HG03097 (cell line): ENCODE data around the gene CNTN5.

Experiments used
- ATAC-seq: cut with Tn5 transposase; IDR thresholded peaks from one replicate; pipeline ENCODE4 v1.9.1; 2021; ENCODE audit not compliant: unreplicated experiment, low FRiP score

Gene CNTN5

DNA sequence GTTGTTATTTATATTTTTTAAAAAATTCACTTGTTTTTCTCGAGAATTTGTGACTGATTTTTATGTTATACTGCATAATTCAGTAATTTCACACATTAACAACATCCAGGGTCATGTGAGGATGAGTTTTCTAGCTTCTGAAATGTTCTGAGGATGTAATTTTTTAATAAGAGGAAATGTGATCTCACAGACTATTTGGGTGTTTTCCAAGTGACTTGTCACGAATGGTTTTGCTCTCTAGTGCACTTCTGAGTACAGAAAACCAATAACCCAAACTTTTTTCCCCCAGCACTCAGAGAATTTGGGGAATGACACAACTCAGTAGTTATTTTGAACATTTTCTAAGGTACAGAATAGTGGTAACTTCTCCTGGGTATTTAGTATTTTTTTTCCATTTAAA lies 845.2 kb downstream of the CNTN5 start:
- ATAC-seq: no peak

DNA sequence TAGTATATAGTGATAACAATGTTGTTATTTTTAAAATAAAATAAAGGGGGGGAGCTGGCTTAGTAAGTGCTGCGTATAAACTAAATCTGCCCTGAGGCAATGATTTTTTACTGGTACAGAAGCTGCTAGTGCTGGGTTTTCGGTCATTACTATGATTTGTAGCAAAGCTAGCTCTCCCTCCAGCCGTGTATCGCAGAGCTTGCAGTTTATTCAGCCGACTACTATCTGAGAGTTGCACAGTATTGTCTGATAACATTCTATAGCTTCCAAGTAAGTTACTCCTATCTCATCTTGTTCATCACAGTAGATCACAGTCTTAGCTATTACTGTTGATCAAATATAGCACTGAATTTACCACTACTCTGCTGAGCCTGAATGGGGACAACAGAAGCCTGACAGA lies 860.9 kb downstream of the CNTN5 start:
- no peak for ATAC-seq

DNA sequence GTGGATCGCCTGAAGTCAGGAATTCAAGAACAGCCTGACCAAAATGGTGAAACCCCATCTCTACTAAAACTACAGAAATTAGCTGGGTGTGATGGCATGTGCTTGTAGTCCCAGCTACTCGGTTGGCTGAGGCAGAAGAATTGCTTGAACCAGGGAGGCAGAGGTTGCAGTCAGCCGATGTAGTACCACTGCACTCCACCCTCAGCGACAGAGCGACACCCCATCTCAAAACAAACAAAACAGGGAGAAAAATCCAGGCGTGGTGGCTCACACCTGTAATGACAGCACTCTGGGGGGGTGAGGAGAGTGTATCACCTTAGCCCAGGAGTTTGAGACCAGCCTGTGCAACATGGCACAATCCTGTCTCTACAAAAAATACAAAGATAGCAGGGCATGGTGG lies 864.0 kb downstream of the CNTN5 start:
- no peak for ATAC-seq

DNA sequence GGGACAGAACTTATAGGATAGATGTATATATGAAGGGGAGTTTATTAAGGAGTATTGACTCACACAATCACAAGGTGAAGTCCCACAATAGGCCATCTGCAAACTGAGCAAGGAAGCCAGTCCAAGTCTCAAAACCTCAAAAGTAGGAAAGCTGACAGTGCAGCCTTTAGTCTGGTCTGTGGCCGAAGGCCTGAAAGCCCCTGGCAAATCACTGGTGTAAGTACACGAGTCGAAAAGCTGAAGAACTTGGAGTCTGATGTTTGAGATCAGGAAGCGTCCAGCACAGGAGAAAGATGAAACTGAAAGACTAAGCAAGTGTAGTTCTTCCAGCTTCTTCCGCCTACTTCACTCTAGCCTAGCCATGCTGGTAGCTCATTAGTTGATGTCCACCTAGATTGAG lies 866.7 kb downstream of the CNTN5 start:
- ATAC-seq: no peak

DNA sequence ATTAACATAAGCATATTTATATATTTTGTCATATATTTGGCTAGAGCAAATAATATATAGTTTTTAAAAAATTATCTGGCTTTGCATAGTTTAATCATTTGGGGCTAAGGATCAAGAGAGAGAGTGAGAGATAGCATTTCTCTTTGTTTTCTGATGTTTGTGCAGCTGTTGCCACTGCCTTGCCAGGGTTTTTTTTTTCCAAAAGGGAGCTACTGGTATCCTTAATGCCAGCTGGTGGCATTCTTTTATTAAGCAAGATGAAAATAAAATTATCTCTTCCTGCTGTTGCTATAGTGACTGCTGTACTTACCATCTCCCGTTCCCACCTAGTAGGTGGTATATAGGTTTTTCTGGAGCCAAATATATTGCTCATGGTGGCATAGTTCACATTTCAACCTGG lies 873.1 kb downstream of the CNTN5 start:
- ATAC-seq: no peak

DNA sequence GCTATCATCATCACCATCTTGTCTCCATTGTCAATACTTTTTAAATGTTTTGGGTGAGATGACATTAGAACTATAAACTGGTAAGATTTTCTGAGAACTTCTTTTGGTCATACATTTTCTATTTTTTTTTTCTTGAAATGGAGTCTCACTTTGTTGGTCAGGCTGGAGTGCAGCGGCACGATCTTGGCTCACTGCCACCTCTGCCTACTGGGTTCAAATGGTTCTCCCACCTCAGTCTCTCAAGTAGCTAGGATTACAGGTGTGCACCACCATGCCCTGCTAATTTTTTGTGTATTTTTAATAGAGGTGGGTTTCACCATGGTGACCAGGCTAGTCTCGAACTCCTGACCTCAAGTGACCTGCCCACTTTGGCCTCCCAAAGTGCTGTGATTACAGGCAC lies 880.4 kb downstream of the CNTN5 start:
- ATAC-seq: no peak

DNA sequence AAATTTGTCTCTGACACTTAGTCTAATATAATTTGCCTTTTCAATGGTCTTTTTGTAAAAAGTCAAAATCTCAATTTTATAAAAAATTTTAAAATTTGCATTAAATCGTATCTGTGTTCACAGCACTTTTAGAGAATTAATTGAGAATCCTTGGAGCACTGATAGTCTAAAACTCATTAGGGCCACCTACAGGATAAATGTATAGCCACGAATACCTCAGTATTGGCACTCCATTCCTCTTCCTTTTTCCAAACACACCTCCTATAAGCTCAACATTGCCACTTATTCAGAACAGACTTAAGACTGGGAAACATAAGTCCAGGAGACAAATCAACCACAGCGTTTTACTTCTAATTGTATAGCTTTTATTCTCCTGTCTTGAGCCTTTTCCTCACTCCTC lies 890.4 kb downstream of the CNTN5 start:
- ATAC-seq: no peak

DNA sequence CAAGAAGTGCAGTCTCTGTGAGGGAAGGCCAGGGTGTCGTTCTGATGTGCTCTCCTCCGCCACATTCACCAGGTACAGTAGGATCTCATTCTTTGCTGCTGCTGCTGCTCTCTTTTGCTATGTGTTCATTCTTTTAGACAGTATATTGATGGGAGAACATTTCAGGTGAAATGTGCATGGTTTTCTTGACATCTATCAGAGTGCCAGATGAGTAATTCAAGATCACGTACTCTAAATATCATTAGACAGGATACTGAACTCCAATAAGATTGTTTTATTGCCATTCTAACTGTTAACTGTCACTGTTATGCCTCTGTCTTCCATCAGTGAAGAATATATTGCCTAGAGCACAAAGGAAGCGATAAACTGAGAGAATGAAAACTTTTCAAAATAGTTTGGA lies 895.3 kb downstream of the CNTN5 start:
- no peak for ATAC-seq

DNA sequence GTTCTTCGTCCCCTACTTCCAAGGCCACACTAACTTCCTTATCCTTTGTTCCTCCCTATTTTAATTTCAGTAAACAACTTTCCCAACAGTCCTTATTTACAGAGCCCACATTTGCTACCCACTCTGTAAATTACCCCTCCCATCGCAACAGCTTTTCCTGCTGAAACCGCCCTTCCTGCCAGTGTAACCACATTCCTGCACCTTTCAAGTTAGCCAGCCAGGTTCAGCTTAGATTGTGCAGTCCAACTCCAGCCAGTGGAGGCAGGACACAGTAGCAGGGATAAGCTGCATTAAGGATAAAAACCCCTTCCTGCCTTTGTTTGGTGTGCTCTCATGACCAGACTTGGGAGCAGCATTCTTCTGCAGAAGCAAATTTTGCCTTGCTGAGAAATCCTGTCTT lies 898.0 kb downstream of the CNTN5 start:
- ATAC-seq: no peak

DNA sequence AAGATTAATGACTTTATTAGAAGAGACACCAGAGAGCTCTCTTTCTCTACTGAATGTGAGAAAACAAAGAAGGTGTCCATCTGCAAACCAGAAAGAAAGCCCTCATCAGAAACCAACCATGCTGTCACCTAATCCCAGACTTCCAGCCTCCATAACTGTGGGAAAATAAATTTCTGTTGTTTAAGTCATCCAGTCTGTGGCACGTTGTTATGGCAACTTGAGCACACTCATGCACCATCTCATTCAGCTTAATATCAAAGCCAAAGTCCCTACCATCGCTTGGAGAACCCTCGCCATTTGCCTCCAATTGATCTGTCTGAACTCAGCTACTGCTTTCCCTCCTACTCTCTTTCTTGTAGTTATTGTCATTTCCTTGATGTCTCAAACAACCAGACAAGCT lies 900.2 kb downstream of the CNTN5 start:
- ATAC-seq: no peak

DNA sequence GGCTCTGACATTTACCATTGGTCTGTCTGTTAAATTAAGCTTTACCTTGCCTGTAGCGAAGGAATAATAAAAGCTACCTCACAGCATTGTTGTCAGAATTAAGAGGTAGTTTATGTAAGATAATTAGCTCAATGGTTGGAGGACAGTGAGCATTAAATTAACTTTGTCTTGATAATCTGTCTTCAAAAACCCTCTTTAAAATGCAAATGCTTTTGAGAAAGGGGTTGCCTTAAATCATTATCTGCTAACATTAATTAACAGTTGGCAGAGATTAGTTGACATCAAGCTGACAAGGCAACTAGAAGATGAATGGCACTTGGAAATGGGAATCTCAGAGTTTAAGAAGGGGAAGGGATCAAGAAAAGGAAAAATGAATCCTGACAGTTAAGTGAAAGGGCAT lies 905.2 kb downstream of the CNTN5 start:
- ATAC-seq: no peak

DNA sequence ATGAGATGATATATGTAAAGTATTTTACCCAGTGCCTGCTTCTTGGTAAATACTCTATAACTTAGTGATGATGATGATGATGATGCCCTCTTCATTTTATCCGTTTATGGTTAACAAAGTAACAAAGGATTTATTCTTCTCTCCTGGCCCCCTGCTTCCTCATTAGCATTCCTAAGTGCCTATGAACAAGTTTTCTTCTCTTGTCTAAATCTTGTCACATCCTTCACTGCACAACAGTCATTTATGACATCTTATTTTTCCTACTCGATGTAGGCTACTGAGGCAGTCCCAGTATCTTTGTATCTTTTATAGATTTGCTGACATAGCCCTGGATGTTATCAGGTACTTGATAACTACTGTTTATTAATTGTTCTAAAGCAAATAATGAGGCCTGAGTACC lies 911.9 kb downstream of the CNTN5 start:
- ATAC-seq: no peak

DNA sequence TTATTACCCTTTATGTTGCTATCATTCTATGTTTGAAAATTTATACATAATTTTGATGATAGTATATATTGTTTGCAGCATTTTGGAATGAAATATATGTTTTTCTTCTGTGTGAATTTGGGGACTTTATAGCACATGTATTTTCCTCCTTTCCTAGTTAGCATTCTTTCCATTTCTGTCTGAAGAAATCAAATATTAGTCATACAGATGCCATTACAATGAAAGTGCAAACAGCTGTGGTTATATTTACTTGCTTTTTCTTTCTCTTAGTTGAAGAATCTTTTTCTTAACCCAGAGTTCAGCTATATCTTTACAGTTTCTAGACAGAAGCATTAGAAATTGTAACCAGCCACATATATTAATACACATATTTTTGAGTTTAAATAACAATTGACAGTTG lies 913.3 kb downstream of the CNTN5 start:
- ATAC-seq: no peak

DNA sequence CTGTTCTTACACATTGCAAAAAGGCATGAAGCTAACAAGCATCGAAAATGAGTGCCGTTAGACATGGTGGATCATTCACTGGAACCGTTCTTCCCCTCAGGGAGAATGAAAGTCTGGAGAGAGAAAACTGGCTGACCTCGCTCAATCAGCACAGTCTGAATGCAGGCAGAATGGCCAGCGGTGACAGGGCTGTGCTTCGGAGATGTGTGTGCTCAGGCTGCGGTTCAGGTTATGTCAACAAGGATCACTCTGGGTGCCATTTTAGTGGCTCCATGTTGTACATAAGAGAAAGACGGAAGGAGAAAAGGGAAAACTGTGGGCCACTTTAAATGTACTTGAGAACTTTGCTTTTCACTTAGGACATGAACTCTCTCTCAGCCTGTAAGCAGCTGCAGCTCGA lies 916.6 kb downstream of the CNTN5 start:
- ATAC-seq: no peak

DNA sequence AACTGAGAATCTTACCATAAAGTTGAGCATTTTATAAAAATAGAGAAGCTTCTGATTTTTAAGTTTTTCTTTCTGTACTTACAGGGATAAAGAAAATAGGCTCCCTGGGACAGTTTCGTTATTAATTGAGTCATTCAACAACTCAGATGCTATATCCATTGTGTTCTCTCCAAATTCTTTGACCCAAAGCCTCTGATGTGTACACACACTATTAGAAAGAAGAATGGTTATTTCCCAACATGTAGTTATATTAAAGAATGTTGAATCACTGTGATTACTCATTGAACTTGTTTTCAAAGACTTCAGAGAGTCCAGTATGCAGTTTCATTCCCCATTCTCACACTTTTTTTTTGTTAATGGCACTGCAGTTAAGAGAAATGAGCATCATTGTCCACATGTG lies 932.1 kb downstream of the CNTN5 start:
- no peak for ATAC-seq

DNA sequence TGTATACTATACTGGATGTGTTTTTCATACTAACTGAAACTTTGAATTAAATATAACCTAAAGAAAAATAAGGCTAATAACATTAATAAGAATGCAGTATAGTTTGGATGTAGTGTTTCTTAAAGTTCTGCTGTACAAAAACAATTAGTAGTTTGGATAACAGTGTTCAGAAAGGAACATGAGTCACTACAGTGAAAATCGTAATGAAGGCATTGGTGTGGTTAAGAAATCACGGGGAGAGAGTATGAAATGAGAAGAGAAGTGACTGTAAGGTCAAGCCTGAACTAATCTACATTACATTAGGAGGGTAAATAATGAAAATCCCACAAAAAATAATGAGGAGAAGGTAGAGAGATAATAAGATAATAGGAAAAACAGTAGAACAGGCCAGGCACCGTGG lies 939.8 kb downstream of the CNTN5 start:
- ATAC-seq: no peak

DNA sequence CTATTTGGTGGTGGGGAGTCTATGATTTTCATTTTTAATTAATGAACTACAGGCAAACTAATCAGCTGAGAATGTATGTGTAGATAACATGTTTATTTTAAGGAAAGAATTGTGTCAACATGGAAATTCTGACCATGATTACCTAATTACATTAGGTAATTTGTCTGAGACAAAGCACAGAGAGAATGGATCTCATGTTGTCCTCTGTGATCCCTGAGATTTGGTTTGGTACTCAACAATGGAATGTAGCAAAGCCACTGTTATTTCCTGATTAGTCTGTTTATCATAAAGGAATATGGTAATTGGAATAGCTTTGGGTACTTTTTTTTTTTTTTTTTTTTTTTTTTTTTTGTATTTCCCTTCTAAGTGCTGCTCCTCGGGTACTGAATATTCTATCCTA lies 947.6 kb downstream of the CNTN5 start:
- no peak for ATAC-seq

DNA sequence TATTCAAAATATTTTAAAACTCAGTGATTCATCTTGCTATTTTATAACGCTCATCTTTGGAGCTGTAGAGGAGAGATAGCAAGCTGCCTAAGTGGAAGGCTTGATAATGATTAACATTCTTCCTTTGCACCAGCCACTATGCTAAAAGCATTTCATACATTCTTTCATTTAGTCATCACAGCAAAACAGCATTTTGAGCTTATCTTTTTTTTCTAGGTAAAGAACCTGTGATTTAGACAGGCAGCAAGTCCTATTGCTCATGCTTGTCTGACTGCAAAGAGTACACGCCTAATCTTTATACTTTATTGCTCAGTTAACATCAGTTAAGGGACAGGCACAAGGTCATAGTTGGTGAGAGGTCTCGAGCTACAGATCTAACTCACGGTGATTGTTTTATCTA lies 953.2 kb downstream of the CNTN5 start:
- ATAC-seq: no peak

DNA sequence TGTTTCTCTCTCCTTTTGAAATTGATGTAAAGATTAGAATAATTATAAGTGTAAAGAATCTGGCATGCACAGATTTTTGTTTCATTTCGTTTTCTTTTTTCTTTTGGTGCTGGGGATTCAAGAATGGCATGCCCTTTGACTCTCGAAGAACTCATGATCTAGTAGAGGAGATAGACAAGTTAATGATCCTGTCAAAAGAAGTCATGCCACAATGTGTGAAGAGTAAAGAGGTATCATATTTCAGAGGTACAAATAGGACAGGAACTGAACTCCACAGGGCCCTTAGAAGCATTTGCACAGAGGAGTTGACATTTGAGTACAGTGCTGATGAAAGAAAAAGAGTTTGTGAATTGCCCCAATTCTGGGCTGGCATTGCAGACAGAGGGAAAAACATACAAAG lies 958.3 kb downstream of the CNTN5 start:
- ATAC-seq: no peak

DNA sequence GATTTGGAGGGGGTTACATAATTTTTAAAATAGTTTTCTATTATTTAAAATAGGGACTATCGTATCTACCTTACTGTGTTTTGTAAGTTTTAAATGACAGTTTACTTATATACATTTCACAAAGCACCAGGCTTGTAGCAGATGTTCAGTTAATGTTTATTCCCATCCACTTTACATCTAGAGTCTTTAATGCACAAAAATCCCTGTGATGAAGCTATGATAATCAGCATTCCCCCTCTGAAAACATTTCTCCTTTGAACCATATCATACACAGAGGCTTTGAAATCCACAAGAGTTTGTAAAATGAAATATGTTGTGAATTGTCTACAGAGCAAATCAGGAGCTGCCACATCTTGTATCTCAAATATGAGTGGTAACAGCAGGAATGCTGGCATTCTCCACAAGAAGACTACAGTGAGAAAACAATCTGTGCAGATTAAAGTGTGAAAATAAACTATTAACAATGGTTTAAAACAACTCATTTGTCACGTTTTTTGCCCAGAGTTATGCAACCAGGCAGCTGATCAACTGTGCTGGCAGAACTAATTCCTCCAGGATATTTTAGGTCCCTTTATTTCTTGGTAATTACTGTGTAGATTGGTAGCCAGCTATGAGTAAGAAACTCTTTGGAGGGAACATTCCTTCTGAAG lies 967.2 kb downstream of the CNTN5 start:
- ATAC-seq: no peak

DNA sequence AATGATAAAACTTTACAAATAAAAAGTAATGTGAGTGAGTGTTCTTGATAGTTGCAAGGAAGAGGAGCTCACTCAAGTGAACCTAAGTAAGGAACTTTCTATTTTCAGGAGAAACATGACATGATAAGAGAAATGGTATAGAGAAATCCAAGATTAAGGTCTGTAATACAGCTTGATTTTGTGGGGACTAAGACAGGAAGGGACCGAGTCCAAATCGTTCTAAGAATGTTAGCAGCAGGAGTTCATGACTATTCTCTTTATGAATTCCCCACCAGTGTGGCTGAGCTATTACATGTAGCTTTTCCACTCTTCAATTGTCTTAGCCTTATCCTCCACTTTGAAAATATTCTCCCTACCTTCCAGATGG lies 967.7 kb downstream of the CNTN5 start:
- ATAC-seq: no peak

DNA sequence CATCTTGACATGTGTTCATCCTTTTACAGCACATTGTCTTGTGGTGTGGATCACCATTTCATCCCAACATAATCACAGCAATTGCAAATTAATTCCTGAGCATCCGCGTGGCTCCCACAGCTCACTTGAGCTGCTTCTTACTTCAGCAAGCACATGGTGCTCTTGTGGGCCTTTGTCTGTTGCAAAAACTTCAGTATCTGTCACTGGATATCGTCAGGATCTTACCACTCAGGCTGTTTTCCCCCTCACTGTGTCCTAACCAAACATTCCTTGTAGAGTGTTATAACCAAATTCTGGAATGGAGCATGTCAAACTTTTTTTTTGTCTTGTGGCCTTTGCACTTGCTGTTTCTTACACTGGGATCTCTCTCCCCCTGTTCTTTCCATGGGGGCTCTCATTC lies 983.2 kb downstream of the CNTN5 start:
- ATAC-seq: no peak

DNA sequence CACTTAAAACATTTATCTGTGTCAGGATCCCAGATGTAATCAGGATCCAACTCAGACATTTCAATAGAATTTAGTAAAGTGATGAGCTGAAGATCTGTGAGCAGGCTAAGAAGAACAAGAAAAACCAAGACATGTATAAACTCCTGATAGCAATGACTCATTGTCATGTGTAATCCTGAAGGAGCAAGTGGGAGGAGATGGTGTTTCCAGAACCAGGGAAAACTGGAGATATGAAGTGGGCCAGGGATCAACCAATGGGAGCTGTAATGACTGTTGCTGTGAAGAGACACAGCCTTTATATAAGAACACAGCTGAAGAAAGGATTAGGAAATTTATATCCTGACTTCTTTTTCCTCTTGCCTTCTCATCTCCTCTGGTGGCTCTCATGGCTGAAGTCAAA lies 983.8 kb downstream of the CNTN5 start:
- no peak for ATAC-seq
